Omental fat pad (tissue), 4 donors: ENCODE data around the gene RIPOR1. TPM values are rescaled to one million over a fixed set of nuclear protein-coding genes. Genes with fewer than 3 reads are reported as not detected.

Experiments used
- ATAC-seq: fragments of 150-250 bp; one replicate; pipeline ENCODE4 v1.9.1; 2016; ENCODE audit warnings: mild to moderate bottlenecking, moderate library complexity; ENCODE audit not compliant: low FRiP score
- DNase-seq: peaks from one replicate; pipeline ENCODE4 v3.0.0-alpha.2; 2019; ENCODE audit warnings: low spot score
- total RNA-seq, 4 donors: library from RNA; depleted of rRNA; stranded (reverse); fragments of >200 nt; gene quantifications; one replicate each; pipeline ENCODE4 v1.1.0, GENCODE V29; 2016
- TF ChIP-seq, protein P1 (sequence below), 3 donors: fragments of 450-650 bp; IDR thresholded peaks; one replicate each; pipeline ENCODE4 v1.5.1; 2016 to 2017; ENCODE audit warnings: antibody characterized with exemption in 3 of 3, mild to moderate bottlenecking in 3 of 3, moderate library complexity in 2 of 3

Gene RIPOR1
- total RNA-seq, 4 donors from 2014 or later, result 27.4 to 91.1 (median 64.8) TPM

DNA sequence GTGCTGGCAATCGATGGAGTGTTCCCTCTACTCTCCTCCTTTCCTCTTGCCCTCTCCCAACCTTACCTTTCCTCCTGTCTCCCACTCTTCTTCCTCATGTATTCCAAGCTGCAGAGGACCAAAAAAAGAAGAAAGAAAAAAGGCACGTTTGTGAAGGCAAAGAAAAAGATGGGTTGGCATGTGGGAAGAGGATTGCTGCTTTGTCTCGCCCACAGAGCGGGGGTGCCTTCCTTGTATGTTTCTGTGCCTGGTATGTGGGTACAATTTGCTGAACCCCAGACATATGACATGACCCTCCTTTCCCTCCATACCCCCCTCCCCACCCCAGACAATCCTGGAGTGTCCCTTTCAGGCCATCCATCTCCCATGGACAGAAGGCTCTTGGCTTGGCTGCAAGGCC lies 20.6 kb downstream of the RIPOR1 start:
- no peak for ATAC-seq
- no peak for DNase-seq
- TF ChIP-seq, protein P1, sequence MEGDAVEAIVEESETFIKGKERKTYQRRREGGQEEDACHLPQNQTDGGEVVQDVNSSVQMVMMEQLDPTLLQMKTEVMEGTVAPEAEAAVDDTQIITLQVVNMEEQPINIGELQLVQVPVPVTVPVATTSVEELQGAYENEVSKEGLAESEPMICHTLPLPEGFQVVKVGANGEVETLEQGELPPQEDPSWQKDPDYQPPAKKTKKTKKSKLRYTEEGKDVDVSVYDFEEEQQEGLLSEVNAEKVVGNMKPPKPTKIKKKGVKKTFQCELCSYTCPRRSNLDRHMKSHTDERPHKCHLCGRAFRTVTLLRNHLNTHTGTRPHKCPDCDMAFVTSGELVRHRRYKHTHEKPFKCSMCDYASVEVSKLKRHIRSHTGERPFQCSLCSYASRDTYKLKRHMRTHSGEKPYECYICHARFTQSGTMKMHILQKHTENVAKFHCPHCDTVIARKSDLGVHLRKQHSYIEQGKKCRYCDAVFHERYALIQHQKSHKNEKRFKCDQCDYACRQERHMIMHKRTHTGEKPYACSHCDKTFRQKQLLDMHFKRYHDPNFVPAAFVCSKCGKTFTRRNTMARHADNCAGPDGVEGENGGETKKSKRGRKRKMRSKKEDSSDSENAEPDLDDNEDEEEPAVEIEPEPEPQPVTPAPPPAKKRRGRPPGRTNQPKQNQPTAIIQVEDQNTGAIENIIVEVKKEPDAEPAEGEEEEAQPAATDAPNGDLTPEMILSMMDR (IDR thresholded peaks at IDR 0.05), result no peak

DNA sequence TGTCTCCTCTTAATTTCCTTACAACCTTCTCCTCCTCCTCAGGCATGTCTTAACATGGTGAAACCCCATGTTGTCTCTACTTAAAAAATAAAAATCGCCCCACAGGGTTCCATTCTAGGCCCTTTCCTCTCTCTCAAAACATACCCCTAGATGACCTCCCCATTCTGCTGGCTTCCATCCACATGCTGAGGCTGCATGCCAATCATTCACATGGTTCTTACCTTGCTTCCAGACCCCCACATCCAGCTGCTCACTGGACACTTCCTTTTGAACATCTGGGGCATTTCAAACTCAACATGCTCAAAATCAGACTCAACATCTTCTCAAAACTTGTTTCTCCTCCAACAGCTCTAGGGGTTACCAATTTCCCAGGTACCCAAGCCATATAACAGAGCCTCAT lies 21.3 kb downstream of the RIPOR1 start:
- ATAC-seq (no peak), DNase-seq (no peak)
- TF ChIP-seq, protein P1 (IDR thresholded peaks at IDR 0.05), result no peak

DNA sequence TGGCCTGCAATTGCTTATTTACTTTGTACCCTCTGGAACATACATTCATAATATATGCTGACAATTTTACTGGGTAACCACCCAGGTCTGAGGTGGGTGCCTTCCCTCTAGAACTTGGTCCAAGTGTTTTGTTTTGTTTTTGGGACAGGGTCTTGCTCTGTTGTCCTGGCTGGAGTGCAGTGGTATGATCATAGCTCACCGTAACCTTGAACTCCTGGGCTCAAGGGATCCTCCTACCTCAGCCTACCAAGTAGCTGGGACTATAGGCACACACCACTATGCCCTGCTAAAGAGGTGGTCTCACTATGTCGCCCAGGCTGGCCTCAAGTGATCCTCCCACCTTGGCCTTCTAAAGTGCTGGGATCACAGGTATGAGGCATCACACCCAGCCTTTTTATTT lies 22.5 kb downstream of the RIPOR1 start:
- ATAC-seq (no peak), DNase-seq (no peak)
- TF ChIP-seq, protein P1 (IDR thresholded peaks at IDR 0.05), result no peak

DNA sequence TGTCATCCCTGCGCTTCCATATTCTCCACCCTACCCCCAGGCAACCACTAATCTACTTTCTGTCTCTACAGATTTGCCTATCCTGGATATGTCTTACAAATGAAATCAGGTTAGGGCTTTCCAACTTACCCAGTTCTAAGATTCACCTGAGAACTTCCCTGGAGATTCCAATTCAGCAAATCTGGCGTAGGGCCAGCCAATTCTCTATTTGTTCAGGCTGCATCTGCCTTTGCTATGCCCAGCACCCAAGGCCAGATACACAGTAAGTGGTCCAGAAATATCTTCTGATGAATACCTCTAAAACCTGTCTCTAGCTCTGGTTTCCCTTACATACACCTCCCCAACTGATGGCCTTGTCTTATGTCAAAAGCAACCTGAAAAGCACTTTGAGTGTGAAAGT lies 23.3 kb downstream of the RIPOR1 start:
- ATAC-seq, result no peak
- TF ChIP-seq, protein P1 (IDR thresholded peaks at IDR 0.05), result no peak
- DNase-seq, result no peak

- TF ChIP-seq, protein P1 (IDR thresholded peaks at IDR 0.05), result no peak
- no peak for ATAC-seq
- DNase-seq, result no peak
Measured at GRCh38 chr16:67552476-67552875, 23.8 kb downstream of the RIPOR1 start.

- ATAC-seq (no peak), DNase-seq (no peak)
- TF ChIP-seq, protein P1 (IDR thresholded peaks at IDR 0.05), result no peak
Measured at GRCh38 chr16:67555795-67556212, 27.2 kb downstream of the RIPOR1 start.

DNA sequence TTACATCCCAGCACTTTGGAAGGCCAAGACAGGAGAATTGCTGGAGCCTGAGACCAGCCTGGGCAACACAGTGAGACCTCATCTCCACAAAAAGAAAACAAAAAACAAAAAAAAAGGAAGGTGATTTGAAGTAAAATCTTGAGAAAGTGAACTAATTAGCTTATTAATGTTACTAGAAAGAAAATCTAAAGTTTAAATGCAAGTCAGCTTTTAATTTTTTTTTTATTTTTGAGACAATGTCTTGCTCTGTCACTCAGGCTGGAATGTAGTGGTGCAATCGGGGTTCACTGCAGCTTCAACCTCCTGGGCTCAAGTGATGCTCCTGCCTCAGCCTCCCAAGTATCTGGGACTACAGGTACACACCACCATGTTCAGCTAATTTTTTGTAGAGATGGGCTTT lies 30.2 kb downstream of the RIPOR1 start:
- no peak for DNase-seq
- TF ChIP-seq, protein P1 (IDR thresholded peaks at IDR 0.05), result no peak
- no peak for ATAC-seq
